Stromal cell of bone marrow (primary cell): ENCODE data around the gene IQSEC1.

Experiments used
- DNase-seq: peaks from one replicate; pipeline ENCODE4 v3.0.0-alpha.2; 2012; ENCODE audit warnings: low read depth

The IQSEC1 gene

DNA sequence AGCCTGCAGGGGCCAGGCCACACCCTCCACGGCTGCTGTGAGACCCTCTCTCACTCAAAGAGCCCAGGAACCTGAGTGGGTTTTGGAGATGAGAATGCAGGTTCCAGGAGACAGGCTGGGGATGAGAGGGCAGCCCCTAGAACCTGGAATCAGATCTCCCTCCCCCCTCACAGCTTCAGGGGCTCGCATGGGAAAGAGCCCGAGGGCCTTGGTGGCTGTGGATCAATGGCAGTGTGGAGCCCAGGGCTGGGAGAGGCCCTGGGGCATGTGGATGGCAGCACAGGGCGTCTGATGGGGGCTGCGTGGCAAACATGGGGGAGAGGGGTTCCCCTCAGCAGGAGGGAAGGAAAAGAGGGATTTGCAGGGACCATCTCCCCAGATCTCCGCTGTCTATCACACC lies 119.0 kb downstream of the IQSEC1 start:
- no peak for DNase-seq

DNA sequence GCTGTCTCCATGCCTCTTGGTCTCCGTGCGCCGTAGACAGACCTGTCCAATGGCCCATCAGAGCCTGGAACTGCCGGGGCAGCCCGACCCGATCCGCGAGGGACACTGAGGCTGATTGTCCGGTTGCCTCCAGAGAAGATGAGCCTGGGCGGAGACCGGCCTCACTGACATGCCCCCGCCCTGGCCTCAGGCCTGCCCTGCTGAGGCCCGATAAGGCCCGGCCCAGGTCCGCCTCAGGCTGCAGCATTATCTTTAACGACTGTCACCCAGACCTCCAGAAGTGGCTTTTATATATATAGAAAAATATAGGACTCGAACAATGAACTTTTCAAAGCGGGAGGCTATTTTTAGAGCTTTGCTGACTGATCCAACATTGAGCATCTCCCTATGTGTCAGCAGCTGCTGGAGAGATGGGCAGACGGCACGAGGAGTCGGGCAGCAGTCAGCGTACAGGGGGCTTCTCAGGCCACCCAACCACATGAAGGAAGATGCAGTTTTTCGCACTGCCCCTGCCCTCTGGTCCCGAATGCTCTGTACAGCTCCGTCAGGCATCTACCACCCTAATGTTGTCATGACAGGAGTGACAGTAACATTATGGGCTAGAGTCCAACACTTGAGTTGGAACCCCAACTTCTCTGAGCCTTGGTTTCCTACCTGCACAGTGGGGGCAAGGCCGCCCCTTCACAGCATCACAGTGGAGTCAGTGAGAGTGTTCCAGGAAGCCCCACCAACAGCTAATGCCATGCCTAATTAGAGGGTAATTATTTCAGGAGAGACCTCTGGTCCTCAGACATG lies 119.8 kb downstream of the IQSEC1 start:
- DNase-seq = no peak

DNA sequence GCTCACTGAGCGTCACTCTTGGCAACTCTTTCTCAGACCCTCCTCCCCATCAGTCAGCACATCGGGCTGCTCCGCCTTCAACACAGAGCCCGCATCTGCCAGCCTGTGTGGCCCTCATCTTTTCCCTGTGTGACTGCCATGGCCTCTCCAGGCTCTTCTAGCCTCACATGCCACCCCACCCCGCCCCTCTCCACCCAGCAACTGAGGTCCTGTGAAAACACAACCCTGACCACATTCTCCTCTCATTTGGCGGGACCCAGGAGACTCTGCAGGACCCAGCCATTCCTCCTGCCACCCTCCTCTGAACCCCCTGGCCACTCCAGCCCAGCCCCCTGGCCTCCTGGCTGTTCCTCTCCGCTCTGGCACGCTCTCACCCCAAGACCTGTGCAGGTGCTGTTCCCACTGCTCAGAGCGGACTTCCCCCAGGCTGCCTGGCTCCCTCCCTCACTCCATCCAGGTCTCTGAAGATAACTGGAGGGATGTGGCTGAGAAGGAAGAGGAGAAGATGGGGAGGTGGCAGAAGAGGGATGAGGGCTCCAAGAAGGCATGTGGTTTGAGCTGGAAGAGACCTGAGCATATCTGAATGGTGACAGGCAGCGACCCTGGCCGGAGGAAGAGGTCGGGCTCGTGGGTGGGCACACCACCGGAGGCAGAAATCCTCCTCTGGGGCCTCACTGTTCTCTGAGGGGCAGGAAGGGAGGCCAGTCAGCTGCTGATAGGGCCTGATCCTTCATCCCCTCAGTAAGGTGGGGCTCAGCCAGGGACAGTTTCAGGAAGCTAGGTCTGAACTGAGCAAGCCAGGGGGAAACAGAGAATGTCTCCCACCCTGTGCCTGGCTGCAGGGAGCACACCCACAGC lies 120.7 kb downstream of the IQSEC1 start:
- no peak for DNase-seq

DNA sequence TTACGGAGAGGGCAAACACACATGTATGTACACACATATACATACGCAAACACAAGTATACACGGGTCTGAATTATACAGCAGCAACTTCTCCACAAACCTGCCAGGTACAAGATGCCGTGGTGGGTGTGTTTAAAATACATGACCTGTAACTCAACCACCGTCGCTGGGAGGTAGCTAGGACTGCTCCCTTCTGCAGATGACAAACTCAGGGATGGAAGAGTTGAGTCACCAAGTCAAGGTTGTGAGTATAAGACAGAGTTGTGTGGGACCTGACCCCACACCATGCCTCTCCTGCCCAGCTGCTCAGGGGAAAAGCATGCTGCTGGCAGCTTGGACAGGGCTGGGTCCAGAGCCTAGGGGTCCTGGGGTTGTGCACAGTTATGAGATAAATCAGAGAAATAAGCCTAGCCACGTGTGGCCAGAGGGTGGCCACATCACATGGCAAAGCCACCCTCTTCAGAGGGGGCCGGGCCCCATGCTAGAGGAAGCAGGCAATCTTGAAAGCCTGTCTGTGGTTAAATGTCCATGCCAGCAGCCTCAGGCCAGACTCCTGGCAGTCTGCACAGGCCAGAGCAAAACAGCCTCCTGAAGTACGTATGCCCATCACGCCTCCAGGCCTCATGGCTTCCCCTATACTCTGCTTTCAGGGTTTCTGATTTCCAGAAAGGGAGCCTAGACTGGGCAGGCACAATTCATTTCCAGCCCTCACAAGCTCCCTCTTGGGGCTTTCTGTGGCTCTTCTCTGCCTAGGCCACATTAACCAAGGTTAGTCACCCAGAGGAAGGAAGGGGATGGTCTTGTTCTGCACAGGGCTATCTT lies 124.1 kb downstream of the IQSEC1 start:
- no peak for DNase-seq

DNA sequence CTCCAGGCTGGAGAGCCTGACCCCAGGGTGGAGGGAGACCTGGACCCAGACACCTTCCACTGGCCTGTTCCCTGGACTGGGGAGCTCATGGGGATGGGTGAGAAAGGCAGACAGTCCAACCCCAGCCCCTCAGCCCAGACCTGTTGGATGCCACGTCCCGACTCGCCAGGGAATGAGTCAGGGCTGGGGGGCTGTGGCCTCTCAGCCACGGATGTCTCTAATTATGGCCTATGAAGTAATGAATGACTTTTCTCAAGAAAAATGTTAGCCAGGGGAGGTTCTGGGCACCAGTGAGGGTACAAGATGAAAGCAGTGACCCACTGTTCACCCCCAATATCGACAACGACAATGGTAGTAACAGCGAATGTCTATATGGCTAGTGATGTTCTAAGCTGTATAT lies 124.9 kb downstream of the IQSEC1 start:
- no peak for DNase-seq

DNA sequence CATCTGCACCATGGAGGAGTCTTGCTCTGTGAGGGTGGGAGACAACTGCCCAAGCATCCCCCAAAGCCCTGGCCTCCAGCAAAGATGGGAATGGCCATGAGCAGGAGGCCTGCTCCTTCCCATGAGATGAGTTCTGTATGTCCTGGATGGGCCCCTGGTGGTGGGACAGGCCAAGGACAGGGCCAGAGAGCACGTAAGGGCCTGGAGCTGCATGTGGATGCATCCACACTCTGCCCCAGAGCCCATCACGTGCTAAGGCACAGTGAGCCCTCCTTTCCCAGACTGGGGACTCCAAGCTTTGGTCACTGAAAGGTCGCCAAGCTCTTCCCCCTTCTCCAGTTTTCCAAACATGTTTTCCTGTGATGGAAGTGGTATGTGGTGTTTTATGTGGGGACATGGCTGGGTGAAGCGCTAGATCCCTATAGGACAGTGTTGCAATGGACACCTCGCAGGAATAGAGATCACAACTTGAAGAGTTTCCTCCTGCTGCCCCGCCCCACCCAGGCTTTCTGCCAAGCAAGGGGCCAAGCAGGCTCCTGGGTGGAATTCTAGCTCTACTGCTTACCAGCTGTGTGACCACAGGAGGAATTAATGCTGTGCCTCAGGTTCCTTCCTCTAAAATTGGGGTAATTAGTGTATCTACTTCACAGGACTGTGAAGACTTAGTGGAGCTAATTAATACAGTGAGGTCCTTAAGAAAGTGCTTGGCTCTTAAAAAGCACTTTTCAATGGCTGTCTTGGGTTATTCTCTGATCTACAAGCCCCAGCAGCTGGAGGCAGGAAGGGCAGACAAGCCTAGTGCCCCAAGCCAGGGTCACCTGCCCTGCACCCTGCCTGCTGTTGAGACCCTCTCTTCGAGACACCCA lies 125.5 kb downstream of the IQSEC1 start:
- no peak for DNase-seq

DNA sequence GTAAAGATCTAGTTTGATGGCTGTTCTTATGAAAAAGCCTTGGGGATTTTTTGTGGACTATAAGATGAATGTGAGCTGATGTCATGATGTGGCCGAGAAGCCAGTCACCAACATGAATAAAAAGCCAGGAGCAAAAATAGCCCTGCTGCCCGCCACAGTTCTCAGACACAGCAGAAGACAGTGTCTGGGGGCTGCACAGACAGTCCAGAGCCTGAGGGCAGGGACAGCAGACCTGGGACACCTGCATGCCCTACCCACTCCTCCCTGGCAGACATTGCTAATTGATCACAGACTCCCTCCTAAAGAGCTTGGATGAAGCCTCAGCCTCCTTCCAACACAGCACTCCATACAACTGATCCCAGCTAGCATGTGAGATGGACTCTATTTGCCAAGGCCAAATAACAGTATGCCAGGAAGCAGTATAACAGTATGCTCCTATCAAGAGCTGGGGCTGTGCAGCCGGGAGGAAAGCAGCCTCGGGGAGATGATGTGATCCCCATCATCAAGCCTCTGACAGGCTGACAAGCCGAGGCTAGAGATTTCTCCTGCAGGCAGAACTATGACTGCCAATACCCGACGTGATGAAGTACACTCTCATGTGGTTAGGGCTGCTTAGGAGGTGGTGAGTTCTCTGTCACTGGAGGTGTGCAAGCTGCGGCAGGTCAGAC lies 126.4 kb downstream of the IQSEC1 start:
- DNase-seq = no peak

DNA sequence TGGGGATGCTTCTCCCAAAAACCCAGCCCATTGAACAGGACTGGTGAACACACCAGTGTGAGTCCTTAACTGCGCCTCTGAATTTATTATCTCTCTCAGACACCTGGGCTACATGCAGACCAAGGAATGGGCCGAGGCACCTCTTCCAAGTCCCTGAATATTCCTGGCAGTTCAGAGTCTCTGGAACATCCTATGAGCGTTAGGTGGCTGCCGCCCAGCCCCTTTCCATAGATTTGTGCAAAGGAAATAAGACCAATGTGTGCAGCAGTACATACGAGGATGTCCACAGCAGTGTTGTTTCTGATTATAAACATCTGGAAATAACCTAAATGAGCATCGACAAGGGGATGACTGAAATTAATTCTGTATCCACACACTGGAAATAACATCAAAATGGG lies 127.0 kb downstream of the IQSEC1 start:
- DNase-seq = no peak

DNA sequence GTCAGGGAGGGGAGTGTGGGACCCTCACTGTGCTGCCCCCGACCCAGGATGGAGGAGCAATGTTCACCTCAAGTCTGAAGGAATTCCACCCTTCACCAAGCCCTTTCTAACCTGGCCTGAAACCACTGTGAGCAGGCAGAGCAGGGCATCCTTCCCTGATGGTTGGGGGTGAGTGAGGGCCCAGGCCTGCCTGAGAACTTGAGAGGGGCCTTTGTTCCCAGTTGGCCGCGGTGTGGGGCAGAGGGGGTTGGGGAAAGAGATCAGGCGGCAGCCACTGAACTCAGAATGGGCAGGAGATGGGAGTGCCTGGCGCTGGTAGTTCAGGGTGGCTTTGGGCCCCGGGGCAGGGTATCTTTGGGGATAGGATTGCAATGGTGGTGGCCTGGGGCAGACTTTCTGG lies 128.4 kb downstream of the IQSEC1 start:
- no peak for DNase-seq

DNA sequence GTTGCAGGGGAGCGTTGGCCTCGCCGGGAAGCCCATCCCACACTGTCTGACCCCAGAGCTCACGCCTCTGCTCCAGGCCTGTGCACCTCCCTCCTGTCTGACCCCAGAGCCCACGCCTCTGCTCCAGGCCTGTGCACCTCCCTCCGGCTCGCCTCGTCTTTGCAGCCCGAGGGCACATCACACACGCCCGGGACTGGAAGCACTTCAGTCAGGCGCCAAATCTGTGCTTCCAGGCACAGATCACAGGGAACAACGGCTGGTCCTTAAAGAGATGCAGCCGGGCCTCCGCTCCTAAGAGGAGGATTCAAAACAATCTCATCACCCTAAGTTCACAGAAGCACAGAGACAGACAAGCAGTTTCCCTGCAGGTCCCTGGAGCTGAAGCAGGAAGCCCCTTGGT lies 128.8 kb downstream of the IQSEC1 start:
- DNase-seq = no peak

DNA sequence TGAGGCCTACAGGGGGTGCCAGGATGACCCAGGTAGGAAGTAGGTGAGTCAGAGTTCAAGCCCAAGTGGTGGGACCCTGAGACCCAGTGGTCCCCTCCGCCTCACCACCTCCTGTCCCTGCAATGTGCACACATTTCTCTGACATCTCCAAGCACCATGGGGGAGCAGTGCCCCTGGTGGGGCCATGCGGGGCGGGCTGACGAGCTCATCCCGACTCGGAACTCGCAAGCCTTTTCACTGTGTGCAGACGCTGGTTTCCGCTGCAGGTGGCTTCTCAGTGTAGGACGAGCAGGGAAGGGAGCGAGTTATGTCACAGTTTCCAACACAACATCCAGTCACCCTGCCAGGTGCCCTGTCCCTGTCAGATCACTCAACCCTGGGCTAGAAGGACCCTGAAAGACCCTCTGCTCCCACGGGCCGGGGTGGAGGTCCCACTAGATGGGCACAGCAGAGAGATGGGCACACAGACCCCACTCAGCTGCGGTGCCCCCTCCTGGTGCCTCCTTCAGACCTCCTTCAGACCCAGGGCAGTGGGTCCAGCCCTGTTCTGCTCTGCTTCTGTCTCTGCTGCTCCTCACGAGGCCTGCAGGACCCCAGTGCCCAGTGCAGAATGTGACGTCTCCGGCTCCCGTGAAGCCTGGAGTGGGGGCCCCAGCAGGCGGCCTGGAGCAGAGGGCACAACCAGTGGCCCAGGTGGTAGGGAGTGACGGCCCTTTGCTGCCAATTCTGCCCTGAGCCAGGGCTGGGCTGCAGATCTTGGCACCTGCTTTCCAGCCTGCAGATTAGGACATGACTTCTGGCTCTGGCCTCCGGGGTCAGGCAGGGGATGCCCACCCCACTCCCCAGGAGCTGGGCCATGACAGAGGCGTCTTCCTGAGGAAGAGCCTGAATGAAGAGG lies 129.9 kb downstream of the IQSEC1 start:
- DNase-seq = no peak

DNA sequence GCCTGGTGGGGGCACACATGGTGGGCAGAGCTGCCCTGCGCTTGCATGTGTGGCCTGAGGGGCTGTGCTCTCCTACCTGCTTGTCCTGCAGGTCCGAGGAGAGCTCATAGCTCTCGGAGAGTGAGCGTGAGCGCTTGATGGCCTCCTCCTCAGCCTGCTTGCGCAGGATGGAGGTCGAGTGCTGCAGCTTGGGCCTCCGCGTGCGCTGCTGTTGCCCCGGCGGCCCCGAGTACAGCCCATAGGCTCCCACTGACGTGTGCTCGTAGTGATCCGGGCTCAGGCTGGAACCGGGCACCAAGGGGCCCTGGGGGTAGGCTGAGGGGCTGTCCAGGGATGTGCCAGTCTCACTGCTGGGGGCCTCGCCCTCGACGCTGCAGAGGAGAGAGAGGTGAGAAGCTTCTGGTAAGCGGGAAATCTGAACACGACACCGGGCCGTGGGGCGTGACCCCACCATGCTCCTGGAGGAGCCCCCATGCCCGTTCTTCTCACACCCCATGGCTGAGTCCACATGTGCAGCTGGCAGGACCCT lies 131.7 kb downstream of the IQSEC1 start:
- DNase-seq = no peak

DNA sequence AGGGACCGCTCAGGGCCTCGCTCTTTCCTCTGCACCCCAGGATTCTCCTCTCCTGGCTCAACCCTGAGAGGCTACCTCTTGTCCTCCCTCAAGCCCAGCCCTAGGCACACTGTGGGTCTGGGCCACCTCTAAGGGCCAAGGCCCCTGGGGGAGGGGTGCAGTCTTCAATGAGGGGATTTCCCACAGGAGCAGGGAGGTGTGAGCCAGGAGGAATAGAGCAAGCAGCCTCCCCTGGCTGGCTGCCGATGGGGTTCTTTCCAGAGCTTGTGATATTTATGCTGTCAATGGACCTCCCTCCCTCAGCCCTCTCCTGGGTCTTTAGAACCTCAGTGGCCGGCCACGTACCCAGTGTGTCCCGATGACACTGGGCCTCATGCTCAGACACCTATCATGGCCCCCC lies 132.4 kb downstream of the IQSEC1 start:
- no peak for DNase-seq

DNA sequence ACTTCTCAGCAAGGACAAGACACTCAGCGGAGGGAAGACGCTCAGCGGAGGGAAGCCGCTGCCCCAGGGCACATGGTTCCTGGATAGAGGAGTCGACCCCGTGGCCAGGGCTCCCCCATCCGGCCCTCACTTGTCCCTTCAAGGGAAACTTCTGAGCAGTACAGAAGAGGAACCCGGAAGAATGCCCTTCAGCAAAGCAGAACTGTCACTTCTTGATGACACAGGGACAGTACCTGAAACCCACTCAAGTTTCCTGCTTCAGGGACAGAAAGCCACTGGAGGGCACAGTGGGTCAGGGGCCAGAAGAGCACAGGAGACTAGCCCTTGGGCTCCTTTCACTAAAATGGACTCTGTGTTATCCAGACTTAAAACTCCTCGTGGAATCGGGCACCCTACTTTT lies 134.1 kb downstream of the IQSEC1 start:
- DNase-seq = no peak

DNA sequence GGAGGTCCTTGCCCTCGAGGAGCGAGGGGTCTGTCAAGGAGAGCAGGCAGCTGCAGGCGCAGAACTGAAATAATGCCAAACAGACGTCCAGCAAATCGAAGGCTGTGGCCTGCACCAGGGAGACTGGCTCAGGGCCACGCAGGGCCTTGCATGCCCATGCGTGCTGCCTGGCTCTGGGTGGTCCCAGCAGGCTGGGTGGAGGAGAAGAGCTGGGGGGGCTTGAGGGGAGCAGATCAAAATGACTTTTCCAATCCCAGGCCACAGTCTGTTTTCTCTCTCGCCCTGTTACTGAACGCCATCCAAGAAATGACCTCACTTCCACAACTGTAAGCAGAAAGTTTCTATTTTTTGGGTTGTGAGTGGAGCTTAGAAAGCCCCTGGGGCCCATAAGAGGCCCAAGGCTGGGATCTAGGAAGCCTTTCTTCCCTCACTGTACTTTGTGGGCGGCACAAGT lies 134.9 kb downstream of the IQSEC1 start:
- DNase-seq = peak; percentile 82

DNA sequence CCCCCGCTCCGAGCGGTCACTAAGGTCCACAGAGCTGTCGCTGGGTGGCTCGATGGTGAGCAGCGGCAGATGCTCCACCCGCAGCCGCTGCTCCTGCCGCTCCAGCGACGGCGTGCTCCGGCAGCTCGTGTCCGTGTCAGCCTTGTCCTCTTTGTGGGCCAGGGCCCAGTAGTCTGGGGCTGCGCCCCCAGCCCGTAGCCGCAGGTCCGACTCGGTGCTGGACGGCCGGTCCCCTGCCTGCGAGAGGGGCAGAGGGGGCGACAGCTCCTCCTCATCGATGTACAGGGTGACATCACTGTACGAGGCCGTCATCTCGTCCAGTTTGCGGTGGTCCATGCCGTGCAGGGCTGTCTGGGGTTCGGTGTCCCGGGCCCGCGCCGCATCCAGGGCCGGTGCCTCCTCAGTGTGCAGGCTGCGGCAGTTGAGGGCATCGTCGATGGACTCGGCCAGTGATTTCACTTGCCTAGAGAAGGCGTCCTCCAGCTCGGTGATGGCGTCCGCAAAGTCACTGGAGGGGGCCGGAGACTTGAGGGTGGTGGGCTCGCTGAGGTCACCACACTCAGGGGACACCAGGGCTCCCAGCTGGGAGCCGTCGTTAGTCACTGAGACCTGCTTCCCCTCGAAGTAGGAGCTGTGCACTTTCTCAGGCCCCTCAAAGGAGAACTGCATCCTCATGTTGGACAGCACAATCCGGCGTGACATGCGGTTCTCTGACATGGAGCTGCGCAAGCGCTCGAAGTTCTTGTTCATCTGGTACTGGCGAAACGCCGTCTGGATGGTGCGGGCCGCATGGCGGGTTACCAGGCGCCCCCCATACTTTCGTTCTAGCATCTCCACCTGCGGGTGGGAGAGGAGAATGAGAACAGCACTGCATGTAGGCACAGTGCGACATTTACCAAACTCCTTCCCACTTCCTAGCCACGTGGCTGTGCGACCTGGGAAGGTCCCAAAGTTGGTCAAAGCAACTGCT lies 137.1 kb downstream of the IQSEC1 start:
- DNase-seq = no peak

DNA sequence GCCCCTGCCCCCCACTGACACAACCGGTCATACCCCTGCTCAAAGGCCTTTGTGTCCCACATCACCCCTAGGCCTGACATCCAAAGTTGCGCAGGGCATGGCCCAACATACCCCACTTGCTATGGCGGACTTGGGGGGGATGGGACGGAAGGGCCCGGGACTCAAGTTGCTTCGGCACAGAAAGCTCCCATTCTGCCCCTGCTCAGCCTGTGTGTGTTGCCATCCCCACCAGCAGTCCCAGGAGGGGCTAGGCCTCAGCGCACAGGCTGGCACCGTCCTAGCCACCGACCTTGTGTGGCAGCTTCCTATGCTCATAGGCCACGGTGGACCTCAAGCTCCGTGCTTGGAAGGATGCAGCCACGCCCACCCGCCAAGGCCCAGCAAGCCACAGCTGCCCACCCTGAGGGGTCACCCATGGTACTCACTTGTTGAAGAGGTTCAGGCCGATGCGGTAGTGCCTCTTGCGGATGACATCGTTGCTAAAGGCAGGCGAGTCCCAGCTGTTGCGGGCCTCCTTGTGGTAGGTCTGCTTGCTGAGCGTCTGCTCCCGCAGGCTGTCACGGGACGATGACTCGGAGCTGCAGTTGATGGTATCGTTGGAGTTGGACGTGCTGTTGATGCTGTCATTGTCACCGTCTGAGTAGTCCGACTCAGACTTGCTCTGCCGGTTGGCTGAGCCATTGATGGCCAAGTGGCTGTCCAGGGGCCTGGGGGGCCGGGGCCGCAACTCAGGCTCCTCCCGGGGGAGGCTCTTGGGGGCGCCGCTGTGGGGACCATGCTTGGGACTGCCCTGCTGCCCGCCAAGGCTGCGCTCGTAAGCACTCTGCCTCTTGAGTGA lies 138.0 kb downstream of the IQSEC1 start:
- DNase-seq = no peak
